DND-41 (cell line): ENCODE measurements around the gene CTIF.

Experiments
- ATAC-seq: fragments of 200-7000 bp; cut with Tn5 transposase; 3 replicates; pipeline ENCODE4 v1.9.1; 2021; ENCODE audit warnings: low read depth; ENCODE audit not compliant: insufficient read depth
- DNase-seq: peaks from one replicate; pipeline ENCODE4 v3.0.0-alpha.2; 2020
- H2AFZ ChIP-seq: 2 replicates; pipeline ENCODE4 v1.6.0; 2012; ENCODE audit warnings: low read depth, low read length
- H3K27ac ChIP-seq: 2 replicates; pipeline ENCODE4 v1.5.1; 2012; ENCODE audit warnings: low read length, inconsistent platforms
- H3K27me3 ChIP-seq: fragments of 200-600 bp; sonication (generic); 2 replicates; pipeline ENCODE4 v1.6.0; 2012; ENCODE audit warnings: low read length, mild to moderate bottlenecking, inconsistent platforms; ENCODE audit not compliant: insufficient read depth, poor library complexity
- H3K36me3 ChIP-seq: 2 replicates; pipeline ENCODE4 v1.5.1; 2012; ENCODE audit warnings: low read length, inconsistent platforms; ENCODE audit not compliant: insufficient read depth
- H3K4me1 ChIP-seq: 2 replicates; pipeline ENCODE4 v1.5.1; 2012; ENCODE audit warnings: mild to moderate bottlenecking, low read length; ENCODE audit not compliant: insufficient read depth
- H3K4me2 ChIP-seq: 2 replicates; pipeline ENCODE4 v1.6.0; 2012; ENCODE audit warnings: mild to moderate bottlenecking, moderate library complexity, low read length, inconsistent platforms; ENCODE audit not compliant: insufficient read depth
- H3K4me3 ChIP-seq, 2 experiments: fragments of 200-600 bp in 1 of 2; shearing (Covaris generic) in 1 of 2; 2 replicates each; pipeline ENCODE4 v1.5.1; 2012 to 2016; ENCODE audit warnings: inconsistent platforms in 2 of 2, low read length in 2 of 2, mild to moderate bottlenecking in 2 of 2, low read depth in 1 of 2, moderate library complexity in 1 of 2
- H3K79me2 ChIP-seq: 2 replicates; pipeline ENCODE4 v1.6.0; 2012; ENCODE audit warnings: low read length, inconsistent platforms; ENCODE audit not compliant: insufficient read depth
- H3K9ac ChIP-seq: 2 replicates; pipeline ENCODE4 v1.6.0; 2012; ENCODE audit warnings: low read depth, mild to moderate bottlenecking, inconsistent platforms, low read length, moderate library complexity
- H3K9me3 ChIP-seq: 2 replicates; pipeline ENCODE4 v1.5.1; 2012; ENCODE audit warnings: low read length, moderate library complexity, mild to moderate bottlenecking, inconsistent platforms; ENCODE audit not compliant: insufficient read depth, severe bottlenecking
- H4K20me1 ChIP-seq: 2 replicates; pipeline ENCODE4 v1.6.0; 2012; ENCODE audit warnings: low read length; ENCODE audit not compliant: insufficient read depth
- EZH2 ChIP-seq: IDR thresholded peaks from 3 replicates; pipeline ENCODE4 v1.6.1; 2012; ENCODE audit warnings: borderline replicate concordance, low read depth, mild to moderate bottlenecking, moderate library complexity, low read length, inconsistent platforms; ENCODE audit not compliant: severe bottlenecking
- TF ChIP-seq, protein P1 (sequence below): IDR thresholded peaks from 2 replicates; pipeline ENCODE4 v1.5.1; 2012; ENCODE audit warnings: borderline replicate concordance, low read length, moderate library complexity, mild to moderate bottlenecking; ENCODE audit not compliant: poor library complexity, severe bottlenecking; ENCODE audit errors: extremely low read depth

CTIF gene

DNA sequence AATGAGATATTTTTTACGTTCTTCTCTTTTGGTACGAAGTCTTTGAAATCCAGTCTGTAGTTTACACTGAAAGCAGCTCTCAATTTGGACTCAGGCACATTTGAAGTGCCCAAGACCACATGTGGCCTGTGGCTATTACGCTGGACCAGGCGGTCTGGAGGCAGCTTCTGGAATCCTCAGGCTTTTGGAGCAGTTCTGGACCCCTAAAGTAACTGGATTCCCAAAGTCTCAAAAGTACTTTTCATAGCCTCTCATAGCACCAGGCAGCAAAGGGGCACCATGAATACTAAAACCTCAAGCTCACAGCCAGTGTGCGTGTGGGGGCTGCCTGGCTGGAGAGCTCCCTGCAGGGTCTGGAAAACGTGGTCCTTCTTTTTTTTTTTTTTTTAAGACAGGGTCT lies 293.0 kb downstream of the CTIF start:
- H3K4me1 ChIP-seq: peaks cover 6% of the 10 kb centered on the region; the same call in 1 of the 2 replicates

DNA sequence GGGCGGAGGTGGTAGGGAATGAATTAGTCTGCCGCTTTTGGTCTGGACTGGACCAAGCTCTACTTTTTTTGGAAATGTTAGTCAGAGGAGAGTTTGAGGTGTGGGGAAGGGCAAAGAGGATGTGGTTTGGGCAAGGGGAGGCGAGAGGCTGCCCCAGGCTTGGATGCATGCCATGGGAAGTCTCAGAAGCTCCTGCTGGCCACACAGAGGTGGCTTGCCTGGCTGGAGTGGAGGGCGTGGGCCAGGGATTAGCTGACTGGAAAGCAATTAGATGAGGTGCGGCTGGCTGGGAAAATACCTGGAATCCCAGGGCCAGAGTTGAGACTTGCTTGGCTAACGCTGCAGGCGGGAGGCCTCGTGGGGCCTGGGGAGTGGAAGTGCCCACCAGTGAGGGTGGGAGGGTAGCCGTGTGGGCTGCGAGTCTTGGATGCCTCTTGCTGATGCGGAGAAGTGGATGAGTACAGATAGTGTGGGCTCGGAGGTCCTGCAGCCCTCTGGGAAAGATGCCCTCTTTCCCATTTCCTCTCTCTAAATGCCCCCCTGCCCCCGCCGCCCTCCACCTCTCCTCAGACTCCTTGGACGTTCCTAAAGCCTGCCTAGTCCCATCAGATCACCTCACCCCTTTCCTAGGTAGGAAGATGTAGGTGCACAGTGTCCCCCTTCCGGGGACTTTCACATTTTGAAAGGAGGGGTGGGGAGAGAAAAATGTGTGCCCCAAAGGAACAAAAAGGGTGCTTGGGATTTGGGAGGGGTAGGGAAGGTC lies 294.3 kb downstream of the CTIF start:
- Histone ChIP-seq H3K27me3 (no peaks in the 10 kb centered on the region), H3K4me2 (no peak overlapping the region), H3K79me2 (no peaks in the 10 kb centered on the region), H3K27ac (peak overlapping the region; percentile 16; the same call in 1 of the 2 replicates), H3K4me3 (no peak overlapping the region), H2AFZ (no peak overlapping the region), H3K9me3 (no peaks in the 10 kb centered on the region), H3K4me1 (peaks cover 6% of the 10 kb centered on the region; the same call in 1 of the 2 replicates), H3K9ac (no peak overlapping the region), H4K20me1 (no peaks in the 10 kb centered on the region), H3K36me3 (no peaks in the 10 kb centered on the region)
- no peak for TF ChIP-seq EZH2
- TF ChIP-seq, protein P1, sequence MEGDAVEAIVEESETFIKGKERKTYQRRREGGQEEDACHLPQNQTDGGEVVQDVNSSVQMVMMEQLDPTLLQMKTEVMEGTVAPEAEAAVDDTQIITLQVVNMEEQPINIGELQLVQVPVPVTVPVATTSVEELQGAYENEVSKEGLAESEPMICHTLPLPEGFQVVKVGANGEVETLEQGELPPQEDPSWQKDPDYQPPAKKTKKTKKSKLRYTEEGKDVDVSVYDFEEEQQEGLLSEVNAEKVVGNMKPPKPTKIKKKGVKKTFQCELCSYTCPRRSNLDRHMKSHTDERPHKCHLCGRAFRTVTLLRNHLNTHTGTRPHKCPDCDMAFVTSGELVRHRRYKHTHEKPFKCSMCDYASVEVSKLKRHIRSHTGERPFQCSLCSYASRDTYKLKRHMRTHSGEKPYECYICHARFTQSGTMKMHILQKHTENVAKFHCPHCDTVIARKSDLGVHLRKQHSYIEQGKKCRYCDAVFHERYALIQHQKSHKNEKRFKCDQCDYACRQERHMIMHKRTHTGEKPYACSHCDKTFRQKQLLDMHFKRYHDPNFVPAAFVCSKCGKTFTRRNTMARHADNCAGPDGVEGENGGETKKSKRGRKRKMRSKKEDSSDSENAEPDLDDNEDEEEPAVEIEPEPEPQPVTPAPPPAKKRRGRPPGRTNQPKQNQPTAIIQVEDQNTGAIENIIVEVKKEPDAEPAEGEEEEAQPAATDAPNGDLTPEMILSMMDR: no peak
- DNase-seq (no peak), ATAC-seq (no peak)

More for the DNA sequence above, 293.0 kb downstream of the CTIF start:
- Histone ChIP-seq H3K27ac (no peak overlapping the region), H3K27me3 (no peaks in the 10 kb centered on the region), H2AFZ (no peak overlapping the region), H3K4me3 (no peak overlapping the region), H3K36me3 (no peaks in the 10 kb centered on the region), H3K79me2 (no peaks in the 10 kb centered on the region), H3K9ac (no peak overlapping the region), H4K20me1 (no peaks in the 10 kb centered on the region), H3K4me2 (no peak overlapping the region), H3K9me3 (no peaks in the 10 kb centered on the region)
- ATAC-seq (no peak), DNase-seq (no peak)
- TF ChIP-seq EZH2: no peak
- TF ChIP-seq, protein P1: no peak

DNA sequence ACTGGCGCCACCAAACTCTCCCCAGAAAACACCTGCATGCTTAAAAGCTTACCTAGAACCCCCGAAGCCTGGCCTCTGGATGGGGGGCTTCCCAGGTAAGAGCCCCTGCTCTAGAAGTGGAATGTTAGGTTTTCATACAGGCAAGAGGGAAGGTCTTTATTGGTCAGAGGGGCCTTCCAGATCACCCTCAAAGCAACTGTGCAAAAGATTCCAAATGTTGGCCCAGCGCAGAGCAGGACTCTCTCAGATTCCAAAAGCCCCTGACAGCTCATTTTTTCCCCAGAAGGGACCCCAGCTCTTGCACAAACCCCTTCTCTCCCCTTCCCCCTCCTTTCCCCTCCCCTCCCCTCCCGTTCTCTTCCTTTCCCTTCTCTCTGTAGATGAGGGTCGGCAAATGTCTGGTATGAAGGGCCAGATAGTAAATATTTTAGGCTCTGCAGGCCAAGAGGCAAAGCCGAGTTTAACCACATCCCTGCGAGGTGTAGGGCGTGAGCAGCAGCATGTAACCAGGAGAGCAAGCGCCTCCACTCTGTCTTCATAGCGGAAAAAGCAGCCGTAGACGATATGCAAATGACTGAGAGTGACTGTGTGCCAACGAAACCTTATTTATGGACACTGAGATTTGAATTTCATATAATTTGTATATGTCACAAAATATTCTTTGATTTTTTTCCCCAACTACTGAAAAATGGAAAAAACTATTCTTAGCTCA lies 295.0 kb downstream of the CTIF start:
- Histone ChIP-seq H3K4me2 (no peak overlapping the region), H4K20me1 (no peaks in the 10 kb centered on the region), H3K79me2 (no peaks in the 10 kb centered on the region), H3K36me3 (no peaks in the 10 kb centered on the region), H3K9ac (no peak overlapping the region), H2AFZ (no peak overlapping the region), H3K27me3 (no peaks in the 10 kb centered on the region), H3K9me3 (no peaks in the 10 kb centered on the region), H3K4me3 (no peak overlapping the region), H3K27ac (no peak overlapping the region), H3K4me1 (peaks cover 6% of the 10 kb centered on the region; the same call in 1 of the 2 replicates)
- DNase-seq (no peak), ATAC-seq (0 out of 3 replicates have a peak, but pooled peaks have one; percentile 37)
- TF ChIP-seq EZH2: no peak
- TF ChIP-seq, protein P1: no peak
